NCI-H1417 treated with DMSO at 0.1 percent for 48 hours (cell line): Measurements from ENCODE around the gene KLK10.

Experiments
- DNase-seq: peaks from one replicate; lab custom pipeline; 2025; lab: John Stamatoyannopoulos, UW

The KLK10 gene

GRCh38 chr19:51025809-51026553, 6.5 kb upstream of the KLK10 start:
- DNase-seq = no peak

DNA sequence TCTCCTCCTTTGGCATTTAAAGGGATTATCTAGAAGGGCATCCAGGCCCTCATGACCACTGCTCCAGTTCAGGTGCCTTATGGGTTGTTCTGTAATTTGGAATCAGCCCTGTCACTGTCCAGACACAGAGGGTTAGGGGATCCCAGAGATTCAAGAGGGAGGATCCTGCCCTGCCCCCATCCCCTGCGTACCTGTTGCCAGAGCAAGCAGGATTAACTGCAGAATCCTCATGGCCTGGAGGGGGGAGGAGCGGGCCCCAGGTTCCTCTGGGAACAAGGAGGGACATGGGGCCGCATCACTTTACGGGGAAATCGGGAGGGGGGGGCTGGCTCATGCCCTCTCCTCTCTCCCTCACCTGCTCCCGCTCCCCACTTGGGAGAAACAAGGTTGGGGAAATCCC, 5.9 kb upstream of the KLK10 start:
- no peak for DNase-seq

- no peak for DNase-seq
Measured at GRCh38 chr19:51024924-51025323, 5.4 kb upstream of the KLK10 start.

- DNase-seq = no peak
Measured at GRCh38 chr19:51023946-51024345, 4.4 kb upstream of the KLK10 start.

GRCh38 chr19:51022526-51022925, 3.0 kb upstream of the KLK10 start:
- no peak for DNase-seq

DNA sequence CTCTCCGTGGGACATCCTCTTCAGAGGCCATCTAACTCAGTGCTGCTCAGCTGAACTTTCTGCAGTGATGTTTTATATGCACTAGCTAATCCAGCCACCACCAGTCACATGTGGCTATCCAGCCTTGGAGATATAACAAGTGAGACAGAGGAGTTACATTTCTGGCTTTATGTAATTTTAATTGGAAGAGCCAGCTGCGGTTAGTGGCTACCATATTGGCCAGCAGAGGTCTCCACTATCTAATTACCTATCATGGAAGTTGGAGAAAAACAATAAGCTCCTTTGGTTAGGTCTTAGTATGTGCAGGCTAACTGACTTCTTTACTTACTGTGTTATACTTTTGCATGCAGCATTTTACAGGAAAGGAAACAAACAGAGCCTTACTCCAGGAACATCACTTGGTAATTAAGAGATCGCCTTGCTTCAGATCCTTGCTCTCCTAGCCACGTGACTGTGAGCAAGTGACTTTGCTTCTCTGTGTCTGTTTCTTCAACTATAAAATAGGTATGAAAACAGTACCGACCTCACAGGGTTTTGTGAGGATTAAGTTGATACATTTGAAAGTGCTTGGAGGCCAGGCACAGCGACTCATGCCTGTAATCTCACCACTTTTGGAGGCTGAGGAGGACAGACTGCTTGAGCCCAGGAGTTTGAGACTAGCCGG, 1.6 kb upstream of the KLK10 start:
- DNase-seq = no peak

DNA sequence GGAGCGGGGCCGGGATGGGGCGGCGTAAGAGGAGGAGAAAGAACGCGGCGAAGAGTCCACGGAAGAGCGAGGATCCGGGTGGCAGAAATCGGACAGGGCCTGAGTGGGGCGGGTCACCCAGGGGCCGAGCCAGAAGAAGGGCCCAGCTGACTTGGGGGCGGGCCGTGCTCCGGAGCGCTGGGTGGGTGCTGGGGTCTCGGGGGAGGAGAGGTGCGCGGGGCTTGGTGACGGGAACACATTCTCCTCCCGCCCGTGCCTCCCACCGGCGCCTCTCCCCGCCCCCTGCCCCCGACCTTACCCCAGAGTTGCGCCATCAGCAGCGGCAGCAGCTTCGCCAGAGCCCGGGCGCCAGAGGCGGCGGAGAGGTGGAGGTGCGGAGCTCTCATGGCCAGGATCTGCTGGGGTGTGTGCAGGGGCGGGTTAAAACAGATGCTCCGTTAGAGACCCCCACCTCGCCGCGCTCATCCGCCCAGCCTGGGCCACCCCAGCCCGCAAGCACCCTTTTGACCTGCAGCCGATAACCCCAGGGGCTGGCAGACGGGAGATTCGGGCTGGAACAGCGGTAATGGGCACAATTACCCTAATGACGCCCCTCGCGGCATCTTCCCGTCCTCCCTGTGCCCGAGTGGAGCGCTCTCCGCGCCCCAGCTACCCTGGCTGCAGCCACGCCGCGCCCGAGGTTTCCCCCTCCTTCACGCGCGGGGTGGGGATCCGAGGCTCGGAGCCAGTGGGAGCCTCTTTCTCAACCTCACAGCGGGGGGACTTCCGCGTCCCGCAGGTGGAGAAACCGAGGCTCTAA, 565 bp downstream of the KLK10 start:
- no peak for DNase-seq

- no peak for DNase-seq
Measured at GRCh38 chr19:51016798-51017683, 2.5 kb downstream of the KLK10 start.

DNA sequence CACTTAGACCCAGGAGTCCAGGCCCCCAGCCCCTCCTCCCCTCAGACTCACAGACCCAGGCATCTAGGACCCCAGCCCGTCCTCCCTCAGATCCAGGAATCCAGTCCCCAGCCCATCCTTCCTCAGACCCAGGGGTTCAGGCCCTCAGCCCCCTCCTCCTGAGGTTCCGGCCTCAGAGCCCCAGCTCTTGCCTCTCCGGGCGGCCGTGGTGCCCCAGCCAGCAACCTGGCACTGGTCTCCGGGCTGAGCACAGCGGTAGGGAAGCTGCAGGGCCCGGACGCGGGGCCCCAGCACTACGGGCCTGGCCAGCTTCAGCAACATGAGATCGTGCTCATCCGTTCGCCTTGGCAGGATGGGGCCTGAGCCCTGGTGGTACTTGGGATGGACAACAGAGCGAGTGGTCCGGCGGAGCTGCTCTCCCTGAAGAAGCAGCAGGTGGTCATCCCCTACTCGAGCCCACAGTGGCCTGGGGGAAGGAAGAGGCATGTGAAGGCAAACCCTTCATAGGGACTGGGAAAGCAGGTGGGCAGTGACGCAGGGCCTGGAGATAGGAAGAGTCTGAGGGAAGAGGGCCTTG, 3.7 kb downstream of the KLK10 start:
- DNase-seq = no peak

DNA sequence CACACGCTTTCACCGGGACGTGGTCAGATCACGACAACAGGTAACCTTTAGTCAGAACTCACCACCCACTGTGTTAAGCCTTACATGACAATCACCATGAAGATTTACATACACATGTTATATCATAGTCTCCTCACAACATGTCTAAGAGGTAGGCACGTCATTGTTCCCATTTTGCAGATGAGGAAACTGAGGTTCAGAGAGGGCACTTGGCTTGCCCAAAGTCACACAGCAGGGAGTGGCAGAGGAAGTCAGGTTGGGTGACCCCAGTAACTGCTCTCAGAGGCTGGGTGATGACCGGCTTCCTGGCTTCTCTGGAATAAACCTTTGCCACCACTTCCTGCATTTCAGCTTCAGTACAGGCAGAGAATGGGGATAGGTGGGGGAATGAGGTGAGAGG, 5.3 kb downstream of the KLK10 start:
- DNase-seq = no peak

DNA sequence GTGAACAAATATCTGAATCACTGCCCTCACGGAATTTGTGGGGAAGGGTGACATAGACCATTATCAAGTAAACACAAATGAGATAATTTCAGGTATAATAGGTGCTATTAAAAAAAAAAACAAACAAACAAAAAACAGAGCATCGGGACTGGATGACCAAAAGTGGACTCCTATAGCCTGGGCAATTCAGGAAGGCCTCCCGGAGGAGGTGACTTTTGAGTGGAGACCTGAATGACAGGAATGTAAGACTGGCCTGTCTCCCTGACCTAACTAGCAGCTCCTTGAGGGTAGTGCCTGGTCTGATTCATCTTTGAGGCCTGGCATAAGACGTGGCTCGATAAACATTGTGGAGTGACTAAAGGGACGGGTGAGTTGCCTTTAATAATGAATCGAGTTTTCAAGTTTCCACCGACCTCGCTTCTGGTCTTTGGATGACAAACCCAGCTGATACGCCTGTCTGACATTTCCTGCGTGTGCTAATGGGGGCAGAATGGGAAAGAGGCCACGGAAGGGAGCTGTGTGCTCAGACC, 6.8 kb downstream of the KLK10 start:
- DNase-seq = no peak

DNA sequence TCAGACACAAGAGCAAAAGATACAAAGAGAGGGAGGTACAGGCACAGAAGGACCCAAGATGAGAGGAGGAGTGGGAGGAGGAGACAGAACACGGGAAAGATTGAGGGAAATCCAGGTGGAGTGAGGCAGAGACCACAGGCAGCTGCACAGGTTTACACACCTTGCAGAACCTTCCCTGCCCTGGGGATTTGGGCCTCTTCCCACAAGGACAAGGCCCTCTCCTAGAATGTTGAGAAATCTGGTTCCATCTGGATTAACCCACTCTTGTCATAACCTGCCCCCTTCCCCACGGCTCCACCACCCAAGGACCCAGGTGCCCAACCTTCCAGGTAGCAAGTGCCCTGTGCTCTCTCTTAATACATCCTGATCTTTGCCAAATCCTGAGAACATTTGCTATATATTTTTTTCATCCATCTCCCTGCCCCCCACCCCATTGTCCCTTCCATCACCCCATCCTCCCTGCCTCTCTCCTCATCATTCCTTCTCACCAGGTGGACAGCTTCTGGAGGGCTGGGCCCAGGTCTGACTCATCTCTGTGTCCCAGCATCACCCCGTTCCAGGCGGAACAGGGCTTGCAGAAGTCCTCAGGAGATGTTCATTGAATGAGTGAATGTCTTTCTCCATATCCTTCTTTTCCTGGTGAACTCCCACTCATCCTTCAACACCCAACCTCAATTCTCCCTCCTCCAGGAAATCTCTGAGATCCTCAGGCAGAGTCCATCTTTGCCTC, 9.3 kb downstream of the KLK10 start:
- no peak for DNase-seq

- DNase-seq = no peak
Measured at GRCh38 chr19:51009061-51009891, 10.2 kb downstream of the KLK10 start.

- no peak for DNase-seq
Measured at GRCh38 chr19:51007488-51007887, 12.0 kb downstream of the KLK10 start.

DNA sequence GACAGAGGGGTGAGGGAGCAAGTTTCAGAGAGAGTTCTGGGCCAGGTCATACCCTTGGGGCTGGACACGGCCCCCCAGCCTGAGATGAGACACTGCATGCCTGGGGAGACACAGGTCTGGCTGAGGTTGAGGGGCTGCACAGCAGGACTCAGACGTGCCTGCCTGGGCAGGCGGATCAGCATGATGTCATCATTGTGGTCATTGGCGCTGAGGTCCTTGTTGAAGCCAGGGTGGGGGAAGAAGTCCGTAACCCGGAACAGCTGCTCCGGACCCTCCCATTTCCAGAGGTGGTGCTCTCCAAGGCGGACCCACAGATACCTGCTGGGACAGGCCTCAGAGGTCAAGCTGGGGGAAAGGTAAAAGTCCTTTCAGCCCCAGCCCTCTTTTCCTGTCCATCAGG, 13.1 kb downstream of the KLK10 start:
- no peak for DNase-seq

DNA sequence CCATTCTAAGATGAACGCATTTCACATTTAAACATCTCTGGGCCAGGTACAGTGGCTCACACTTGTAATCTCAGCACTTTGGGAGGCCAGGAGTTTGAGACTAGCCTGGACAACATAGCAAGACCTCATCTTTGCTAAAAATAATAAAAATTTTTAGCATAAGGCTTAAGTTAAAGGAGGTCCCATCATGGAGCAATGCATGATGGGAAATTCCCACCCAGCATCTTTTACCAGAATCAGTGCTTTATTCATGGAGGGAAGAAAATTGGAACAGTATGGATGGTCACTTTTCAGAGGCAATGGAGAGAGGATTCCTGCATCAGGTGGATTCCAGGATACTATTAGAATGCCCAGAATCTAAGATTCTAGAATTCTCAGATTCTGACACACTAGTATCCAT, 14.3 kb downstream of the KLK10 start:
- DNase-seq = no peak

DNA sequence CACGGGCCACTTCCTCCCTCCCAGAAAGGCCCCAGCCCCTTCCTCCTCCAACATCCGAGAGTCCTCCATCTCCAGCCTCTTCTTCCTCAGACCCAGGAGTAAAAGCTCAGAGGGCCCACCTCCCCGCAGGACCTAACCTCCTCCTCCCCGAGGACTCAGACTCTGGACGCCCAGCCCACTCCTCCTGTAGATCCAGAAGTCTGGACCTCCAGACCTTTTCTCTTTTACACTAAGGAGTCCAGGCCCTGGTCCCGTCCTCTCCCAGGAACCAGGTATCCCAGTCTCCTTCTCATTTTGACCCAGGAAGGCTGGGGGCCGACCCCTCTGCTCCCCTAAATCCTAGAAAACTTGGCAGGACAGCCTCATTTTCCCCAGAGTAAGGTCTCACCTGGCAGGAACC, 16.2 kb downstream of the KLK10 start:
- DNase-seq = no peak

- DNase-seq = no peak
Measured at GRCh38 chr19:51002542-51003311, 16.8 kb downstream of the KLK10 start.

GRCh38 chr19:51002089-51002532, 17.4 kb downstream of the KLK10 start:
- no peak for DNase-seq
